Measurements from ENCODE around the gene BEND6.
"Not testable (repeated sequence)": the region's sequence is repeated elsewhere in the genome, so short reads cannot be mapped to it uniquely, and the experiment has no call there.

The BEND6 gene

GRCh38 chr6:57040011-57040410, 85.1 kb downstream of the BEND6 start:
- DNase-seq, result no peak

- DNase-seq, result not testable (repeated sequence)
Observed at GRCh38 chr6:57044061-57044460, 89.2 kb downstream of the BEND6 start.

GRCh38 chr6:57044568-57044967, 89.7 kb downstream of the BEND6 start:
- DNase-seq, result no peak

GRCh38 chr6:57046332-57047256, 91.7 kb downstream of the BEND6 start, which contains the start of gene KIAA1586:
Gene KIAA1586, plus strand, starts transcription at chr6:57046693. Its CDS starts 63 bp downstream, at chr6:57046756.
- DNase-seq, result peak; percentile 76

GRCh38 chr6:57047257-57047585, 92.3 kb downstream of the BEND6 start:
- not testable (repeated sequence) for DNase-seq

DNA sequence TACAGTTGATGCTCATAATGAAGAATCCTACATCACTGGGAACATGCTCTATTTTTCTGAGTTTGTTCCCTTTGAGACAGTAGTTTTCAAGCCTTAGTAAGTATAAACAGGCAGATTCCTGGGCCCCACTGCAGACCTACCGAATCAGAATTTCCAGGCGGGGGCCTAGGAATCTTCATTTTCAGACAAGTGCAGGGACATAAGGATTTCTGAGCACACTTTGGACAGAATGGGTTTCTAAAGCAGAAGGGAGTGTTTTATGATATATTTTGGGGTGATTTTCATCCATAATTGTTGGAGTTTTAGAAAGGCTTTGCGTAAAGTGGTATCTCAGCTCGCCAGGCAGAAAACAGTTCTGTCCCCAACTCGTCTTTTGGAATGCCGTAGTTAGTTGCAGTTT, 93.0 kb downstream of the BEND6 start:
- DNase-seq, result not testable (repeated sequence)

DNA sequence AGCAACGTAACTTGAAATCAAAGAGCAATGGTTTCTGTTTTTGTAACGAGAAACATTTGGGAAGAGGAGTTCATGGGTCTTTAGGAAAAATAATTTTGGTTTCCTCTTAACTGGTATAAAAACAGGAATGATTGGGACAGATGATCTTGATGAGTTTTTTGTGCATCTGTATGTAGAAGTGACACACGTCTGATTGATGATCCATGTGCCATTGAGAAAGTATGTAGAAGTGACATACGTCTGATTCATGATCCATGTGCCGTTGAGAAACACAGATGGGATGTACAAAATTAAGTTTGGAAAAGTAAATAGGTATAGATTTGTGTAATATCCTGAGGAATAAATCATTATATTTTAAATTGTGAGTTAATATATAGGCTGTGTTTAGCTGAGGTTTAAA, 93.7 kb downstream of the BEND6 start:
- DNase-seq, result no peak

- no peak for DNase-seq
Observed at GRCh38 chr6:57063847-57064246, 108.9 kb downstream of the BEND6 start.

GRCh38 chr6:57064809-57065208, 109.9 kb downstream of the BEND6 start:
- DNase-seq, result no peak

DNA sequence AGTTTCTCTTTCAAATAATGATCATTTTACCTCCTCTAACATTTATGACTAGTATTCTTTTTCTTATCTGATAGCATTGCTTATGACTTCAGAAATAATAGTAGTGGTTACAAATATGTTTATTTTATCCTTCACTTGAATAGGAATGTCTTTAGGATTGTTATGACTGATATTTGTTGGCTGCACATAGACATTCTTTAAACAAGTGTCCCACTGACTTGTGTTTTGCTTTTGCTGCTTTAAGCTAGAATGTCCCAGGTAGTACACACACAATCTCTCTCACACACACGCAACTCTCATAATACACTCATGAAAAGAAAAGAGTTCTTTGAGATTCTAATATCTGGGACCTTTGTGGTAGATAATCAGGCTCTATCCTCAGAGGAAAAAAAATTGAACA, 113.2 kb downstream of the BEND6 start:
- DNase-seq, result no peak

DNA sequence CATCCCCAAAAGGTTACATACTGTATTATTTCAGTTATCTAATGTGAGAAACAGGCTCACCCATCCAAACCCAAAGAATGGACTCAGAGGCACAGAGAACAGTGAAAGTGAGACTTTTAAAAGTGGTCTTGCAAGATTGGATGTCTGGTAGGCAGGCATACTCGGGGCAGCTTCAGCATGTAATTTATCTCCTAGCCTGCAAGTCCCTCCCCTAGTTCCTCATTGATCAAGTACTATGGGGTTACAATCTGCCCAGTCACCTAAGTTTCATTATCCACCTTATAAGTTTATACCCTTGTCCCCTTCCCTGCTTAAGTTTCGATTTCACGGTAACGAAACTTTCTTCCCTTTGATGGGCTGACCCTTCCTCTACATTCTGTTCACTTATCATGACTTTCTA, 114.3 kb downstream of the BEND6 start:
- no peak for DNase-seq

GRCh38 chr6:57069920-57070331, 115.0 kb downstream of the BEND6 start:
- no peak for DNase-seq

DNA sequence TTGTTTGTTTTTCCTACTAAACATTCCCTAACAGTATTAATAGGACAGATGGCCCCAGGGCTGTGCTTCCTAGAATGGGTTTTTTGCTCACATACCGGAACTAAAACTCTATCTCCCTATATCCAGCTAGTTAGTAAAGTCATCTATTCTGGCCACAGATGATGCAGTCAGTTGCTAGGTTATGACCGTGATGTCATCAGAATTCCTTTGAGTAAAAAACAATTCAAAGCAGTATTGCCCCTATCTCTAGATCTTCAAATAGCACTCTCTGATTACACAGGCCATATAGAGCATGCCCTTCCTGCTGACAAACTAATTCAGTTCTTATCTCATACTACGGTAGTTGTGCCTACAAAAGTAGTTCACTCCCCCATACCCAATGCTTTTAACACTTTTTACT, 117.2 kb downstream of the BEND6 start:
- no peak for DNase-seq

DNA sequence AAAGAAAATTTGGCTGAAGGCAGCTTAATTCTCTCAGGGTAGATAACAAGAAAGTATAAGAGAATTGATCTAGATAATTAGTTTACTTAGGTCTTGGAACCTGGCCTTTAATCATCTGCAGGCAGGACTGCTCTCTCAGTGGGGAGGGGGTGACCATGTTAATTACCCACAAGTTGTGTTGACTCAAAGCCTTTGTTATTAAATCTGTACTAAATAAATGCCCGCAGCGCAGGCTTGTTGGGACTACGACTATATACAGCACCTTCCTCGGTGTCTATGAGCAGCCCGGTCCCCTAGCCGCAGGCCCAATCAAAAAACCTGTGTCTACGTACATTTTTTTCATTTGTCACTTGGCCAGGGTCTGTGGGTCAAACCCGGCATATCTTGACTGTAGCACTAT, 119.5 kb downstream of the BEND6 start:
- DNase-seq, result no peak

DNA sequence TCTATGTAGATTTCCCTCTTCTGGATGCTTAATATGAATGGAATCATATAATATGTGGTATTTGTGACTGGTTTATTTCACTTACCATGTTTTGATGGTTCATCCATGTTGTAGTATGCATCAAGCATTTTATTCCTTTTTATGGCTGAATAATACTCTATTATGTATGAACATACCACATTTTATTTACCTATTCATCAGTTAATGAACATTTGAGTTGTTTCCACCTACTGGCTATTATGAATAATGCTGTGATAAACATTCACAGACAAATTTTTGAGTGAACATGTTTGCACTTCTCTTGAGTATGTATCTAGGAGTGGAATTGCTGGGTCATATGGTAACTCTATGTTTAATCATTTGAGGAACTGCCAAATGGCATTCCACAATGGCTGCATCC, 120.2 kb downstream of the BEND6 start:
- DNase-seq, result peak; percentile 0
